Sigmoid colon (tissue), 3 donors: Measurements from ENCODE around the gene E2F2.

ENCODE experiments used
- CTCF ChIP-seq, 4 experiments: fragments of 450-650 bp in 3 of 4; fragments of 200-600 bp in 1 of 4; IDR thresholded peaks; one replicate each; pipeline ENCODE4 v1.5.1; 2016 to 2019; ENCODE audit warnings: antibody characterized with exemption in 4 of 4, mild to moderate bottlenecking in 3 of 4, moderate library complexity in 2 of 4
- POLR2A ChIP-seq, 2 donors: fragments of 450-650 bp; IDR thresholded peaks; one replicate each; pipeline ENCODE4 v1.6.1; 2016; ENCODE audit warnings: antibody characterized with exemption in 2 of 2, mild to moderate bottlenecking in 2 of 2, moderate library complexity in 2 of 2

GRCh38 chr1:23566304-23566703 lies 35.3 kb upstream of the E2F2 start:
- TF ChIP-seq POLR2A (IDR thresholded peaks at IDR 0.05) (no peak), CTCF (IDR thresholded peaks at IDR 0.05) (no peak)
